ENCODE data around the gene SESTD1.
"Not testable (repeated sequence)": the region's sequence is repeated elsewhere in the genome, so short reads cannot be mapped to it uniquely, and the experiment has no call there.

The SESTD1 gene

GRCh38 chr2:179237209-179237946, 27.3 kb downstream of the SESTD1 start:
- no peak for DNase-seq

GRCh38 chr2:179235463-179236108, 29.0 kb downstream of the SESTD1 start:
- DNase-seq: no peak

- DNase-seq: no peak
These were observed 29.9 kb downstream of the SESTD1 start for GRCh38 chr2:179234658-179235240.

GRCh38 chr2:179233626-179234430, 30.8 kb downstream of the SESTD1 start:
- DNase-seq: no peak

- no peak for DNase-seq
These were observed 31.5 kb downstream of the SESTD1 start for GRCh38 chr2:179233083-179233490.

- no peak for DNase-seq
These were observed 37.7 kb downstream of the SESTD1 start for GRCh38 chr2:179226961-179227259.

GRCh38 chr2:179226203-179226960, 38.2 kb downstream of the SESTD1 start:
- no peak for DNase-seq

- no peak for DNase-seq
These were observed 40.3 kb downstream of the SESTD1 start for GRCh38 chr2:179224361-179224760.

GRCh38 chr2:179222076-179222475, 42.6 kb downstream of the SESTD1 start:
- DNase-seq: no peak

- peak; percentile 48 for DNase-seq
These were observed 45.6 kb downstream of the SESTD1 start for GRCh38 chr2:179218848-179219594.

GRCh38 chr2:179214671-179215070, 50.0 kb downstream of the SESTD1 start:
- not testable (repeated sequence) for DNase-seq

- no peak for DNase-seq
These were observed 53.3 kb downstream of the SESTD1 start for GRCh38 chr2:179211355-179211754.

- DNase-seq: not testable (repeated sequence)
These were observed 56.4 kb downstream of the SESTD1 start for GRCh38 chr2:179208277-179208676.

- no peak for DNase-seq
These were observed 57.6 kb downstream of the SESTD1 start for GRCh38 chr2:179207047-179207446.

- DNase-seq: no peak
These were observed 62.8 kb downstream of the SESTD1 start for GRCh38 chr2:179201869-179202268.

- not testable (repeated sequence) for DNase-seq
These were observed 68.6 kb downstream of the SESTD1 start for GRCh38 chr2:179195926-179196590.

GRCh38 chr2:179195141-179195540, 69.5 kb downstream of the SESTD1 start:
- DNase-seq: no peak

- DNase-seq: no peak
These were observed 70.8 kb downstream of the SESTD1 start for GRCh38 chr2:179193759-179194394.

- no peak for DNase-seq
These were observed 73.5 kb downstream of the SESTD1 start for GRCh38 chr2:179191110-179191509.

GRCh38 chr2:179186126-179186525, 78.5 kb downstream of the SESTD1 start:
- DNase-seq: no peak

GRCh38 chr2:179184610-179185009, 80.0 kb downstream of the SESTD1 start:
- no peak for DNase-seq

Measured in activated CD4-positive, alpha-beta T cell treated with anti-CD3 and anti-CD28 coated beads, Interleukin-2, amount 50 U/mL, for 1 hour (primary cell).